Mammary epithelial cell (primary cell): Measurements from ENCODE around the gene SMARCD1.

Source experiments
- EZH2 ChIP-seq: IDR thresholded peaks from 2 replicates; pipeline ENCODE4 v1.6.1; 2012; ENCODE audit warnings: low read length, inconsistent platforms, borderline replicate concordance
- TF ChIP-seq, protein P1 (sequence below), 2 donors: IDR thresholded peaks in 1 of 2; conservative IDR thresholded peaks in 1 of 2; 2 replicates each; pipeline ENCODE4 v1.5.1; 2011 to 2012; ENCODE audit warnings: inconsistent platforms in 2 of 2, low read length in 2 of 2, mild to moderate bottlenecking in 2 of 2, control low read depth in 1 of 2, low read depth in 1 of 2; ENCODE audit not compliant: insufficient read depth in 1 of 2; ENCODE audit errors: extremely low read depth in 1 of 2

DNA sequence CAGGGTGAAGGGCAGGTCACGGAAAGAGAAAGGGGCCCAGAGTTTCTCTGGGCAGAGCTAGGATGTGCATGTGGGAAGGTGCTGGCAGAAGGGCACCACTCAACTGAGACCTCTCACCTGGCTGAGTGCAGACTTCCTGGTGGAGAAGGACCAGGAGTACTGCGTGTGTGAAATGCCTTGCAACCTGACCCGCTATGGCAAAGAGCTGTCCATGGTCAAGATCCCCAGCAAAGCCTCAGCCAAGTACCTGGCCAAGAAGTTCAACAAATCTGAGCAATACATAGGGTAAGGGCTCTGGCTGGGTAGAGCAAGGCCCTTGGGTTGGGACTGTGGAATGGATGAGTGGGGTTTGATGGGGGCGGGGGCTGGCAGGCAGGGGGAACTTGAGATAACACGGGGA is 5.4 kb upstream of the SMARCD1 start:
- TF ChIP-seq EZH2 = no peak
- TF ChIP-seq, protein P1, sequence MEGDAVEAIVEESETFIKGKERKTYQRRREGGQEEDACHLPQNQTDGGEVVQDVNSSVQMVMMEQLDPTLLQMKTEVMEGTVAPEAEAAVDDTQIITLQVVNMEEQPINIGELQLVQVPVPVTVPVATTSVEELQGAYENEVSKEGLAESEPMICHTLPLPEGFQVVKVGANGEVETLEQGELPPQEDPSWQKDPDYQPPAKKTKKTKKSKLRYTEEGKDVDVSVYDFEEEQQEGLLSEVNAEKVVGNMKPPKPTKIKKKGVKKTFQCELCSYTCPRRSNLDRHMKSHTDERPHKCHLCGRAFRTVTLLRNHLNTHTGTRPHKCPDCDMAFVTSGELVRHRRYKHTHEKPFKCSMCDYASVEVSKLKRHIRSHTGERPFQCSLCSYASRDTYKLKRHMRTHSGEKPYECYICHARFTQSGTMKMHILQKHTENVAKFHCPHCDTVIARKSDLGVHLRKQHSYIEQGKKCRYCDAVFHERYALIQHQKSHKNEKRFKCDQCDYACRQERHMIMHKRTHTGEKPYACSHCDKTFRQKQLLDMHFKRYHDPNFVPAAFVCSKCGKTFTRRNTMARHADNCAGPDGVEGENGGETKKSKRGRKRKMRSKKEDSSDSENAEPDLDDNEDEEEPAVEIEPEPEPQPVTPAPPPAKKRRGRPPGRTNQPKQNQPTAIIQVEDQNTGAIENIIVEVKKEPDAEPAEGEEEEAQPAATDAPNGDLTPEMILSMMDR (conservative IDR thresholded peaks at IDR 0.05 in 1 of 2, IDR thresholded peaks at IDR 0.05 in 1 of 2; ENCODE audit: extremely low read depth in 1 of 2, insufficient read depth in 1 of 2, low read depth in 1 of 2, low read length in 2 of 2) = no peak
